ELF-1 (cell line): Measurements from ENCODE around the gene WDR72.

ENCODE experiments used
- DNase-seq: peaks from one replicate; pipeline ENCODE4 v3.0.0-alpha.2; 2016; ENCODE audit warnings: low read depth, low spot score

WDR72 gene

DNA sequence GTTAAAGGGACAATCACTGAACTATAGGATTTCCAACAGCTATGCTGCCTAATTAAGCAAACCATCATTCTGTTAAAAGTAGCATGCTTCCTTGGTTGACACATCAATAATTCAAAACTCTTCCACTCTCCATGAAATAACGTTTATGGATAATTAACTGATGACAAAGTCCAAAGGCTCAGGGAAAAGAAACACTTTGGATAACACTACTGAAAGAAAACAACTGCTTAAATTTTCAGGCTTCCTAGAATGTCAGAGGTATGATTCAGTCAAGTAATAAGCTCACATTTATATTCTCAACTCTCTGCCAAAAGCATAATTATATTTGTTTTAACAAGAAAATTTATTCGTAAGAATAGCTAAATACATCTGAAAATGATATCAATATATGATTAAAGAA is 49.6 kb downstream of the WDR72 start:
- no peak for DNase-seq

DNA sequence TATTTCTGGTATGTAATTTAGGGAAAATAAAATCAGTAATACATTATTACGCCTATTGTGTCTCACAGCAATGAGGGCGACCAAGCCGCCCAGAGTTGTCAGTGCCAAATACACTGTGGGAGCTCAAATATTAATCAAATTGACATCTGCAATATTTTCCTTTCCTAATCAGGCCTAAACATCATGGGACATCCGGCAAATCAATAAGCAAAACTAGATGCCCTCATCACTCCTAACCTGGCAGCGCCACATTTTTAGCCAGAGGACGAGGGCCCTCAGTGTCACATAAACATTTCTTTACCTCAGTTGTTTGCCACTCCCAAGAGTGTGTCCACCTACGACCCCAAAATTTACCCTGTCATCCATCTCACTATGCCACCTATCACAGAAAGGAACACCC is 64.1 kb downstream of the WDR72 start:
- DNase-seq = no peak

DNA sequence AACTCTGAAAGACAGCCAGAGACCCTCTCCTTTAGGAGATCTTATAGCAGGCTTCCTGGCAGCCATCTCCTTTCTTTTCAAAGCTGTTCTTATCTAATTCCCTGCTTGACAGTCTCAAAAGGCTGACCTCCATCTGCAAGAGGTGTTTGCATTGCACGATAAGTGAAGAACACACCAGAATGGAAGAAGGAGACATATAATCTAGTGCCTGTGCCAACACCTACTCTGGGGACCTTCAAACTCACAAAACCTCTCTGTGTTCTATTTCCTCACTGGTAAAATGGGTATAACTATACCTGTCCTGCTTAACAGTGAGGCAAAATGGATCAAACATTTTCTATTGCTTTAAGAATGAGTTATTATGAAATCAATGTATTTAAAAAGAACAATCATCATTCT is 65.0 kb downstream of the WDR72 start:
- DNase-seq = no peak

DNA sequence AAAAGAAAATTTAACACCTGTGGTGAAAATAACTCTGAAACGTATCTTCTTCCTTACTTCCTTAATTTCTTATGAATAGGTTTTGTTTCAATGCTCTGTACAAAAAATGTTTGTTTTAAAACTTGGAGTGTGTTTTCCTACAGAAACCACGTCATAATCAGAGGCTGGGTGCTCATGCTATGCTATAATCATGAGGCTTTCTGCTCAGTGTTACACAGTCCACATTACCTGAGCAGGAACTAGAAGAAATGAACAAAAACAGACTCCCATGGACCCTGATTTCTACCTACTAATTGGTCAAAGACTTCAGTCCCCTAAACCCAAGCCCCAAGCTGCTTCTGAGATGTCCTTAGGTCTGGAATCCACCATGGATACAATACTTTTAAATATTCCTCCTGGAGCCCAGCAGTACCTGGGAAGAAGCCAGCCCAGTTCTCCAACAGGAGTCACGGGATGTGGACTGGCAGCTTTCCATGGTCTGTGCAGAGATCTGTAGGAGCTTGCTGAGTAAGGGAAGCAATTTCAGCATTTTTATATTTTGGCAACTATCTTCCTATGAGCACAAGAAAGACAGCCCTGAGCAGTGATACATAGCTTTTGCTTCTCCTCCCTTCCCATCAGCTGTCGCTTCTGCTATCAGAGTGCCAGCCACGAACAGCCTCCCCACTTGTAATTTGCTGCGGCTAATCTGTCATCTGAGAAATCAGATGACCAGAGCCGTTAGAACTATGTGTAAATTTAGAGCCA is 65.6 kb downstream of the WDR72 start:
- DNase-seq = no peak

DNA sequence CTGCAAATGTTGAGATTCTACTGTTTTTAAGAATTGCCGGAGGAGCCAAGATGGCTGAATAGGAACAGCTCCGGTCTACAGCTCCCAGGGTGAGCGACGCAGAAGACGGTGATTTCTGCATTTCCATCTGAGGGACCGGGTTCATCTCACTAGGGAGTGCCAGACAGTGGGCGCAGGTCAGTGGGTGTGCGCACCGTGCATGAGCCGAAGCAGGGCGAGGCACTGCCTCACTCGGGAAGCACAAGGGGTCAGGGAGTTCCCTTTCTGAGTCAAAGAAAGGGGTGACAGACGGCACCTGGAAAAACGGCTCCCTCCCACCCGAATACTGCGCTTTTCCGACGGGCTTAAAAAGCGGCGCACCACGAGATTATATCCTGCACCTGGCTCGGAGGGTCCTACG is 75.3 kb downstream of the WDR72 start:
- peak; percentile 16 for DNase-seq

DNA sequence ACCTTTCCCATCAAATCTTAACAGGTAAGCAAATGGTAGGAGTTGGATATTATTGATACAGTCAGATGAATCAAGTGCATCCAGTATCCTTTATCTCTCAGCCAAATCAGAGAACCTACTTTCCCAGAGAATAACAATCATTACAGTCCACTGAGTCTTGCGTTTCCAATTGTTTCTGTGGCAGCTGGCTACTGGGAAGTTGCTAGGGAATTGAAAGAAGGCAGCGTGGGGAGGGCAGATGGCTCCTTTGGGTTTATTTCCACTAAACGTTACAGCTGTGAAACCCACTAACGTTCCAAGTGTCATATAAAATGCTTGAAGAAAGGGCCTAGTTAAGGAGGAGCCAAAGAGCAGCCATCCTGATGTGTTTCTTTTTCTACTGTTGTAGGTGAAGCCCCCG is 78.4 kb downstream of the WDR72 start:
- no peak for DNase-seq

DNA sequence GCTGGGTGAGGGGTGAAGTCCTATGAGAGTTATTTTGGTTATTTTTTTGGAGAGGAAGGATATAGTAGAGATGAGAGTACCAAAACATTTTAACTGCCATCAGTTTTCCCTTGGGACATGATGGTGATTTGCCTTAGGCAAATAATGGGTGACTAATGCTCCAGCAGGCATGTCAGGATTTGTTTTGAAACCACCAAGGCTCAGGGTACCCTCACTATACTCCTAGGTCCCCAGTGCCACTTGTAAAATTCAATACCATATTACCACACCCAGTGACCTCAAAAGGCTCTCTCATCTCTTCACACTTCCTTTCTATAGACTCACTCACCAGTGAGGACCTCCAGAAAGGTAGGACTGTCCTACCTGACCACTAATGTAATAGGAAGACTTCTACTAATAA is 83.6 kb downstream of the WDR72 start:
- no peak for DNase-seq

DNA sequence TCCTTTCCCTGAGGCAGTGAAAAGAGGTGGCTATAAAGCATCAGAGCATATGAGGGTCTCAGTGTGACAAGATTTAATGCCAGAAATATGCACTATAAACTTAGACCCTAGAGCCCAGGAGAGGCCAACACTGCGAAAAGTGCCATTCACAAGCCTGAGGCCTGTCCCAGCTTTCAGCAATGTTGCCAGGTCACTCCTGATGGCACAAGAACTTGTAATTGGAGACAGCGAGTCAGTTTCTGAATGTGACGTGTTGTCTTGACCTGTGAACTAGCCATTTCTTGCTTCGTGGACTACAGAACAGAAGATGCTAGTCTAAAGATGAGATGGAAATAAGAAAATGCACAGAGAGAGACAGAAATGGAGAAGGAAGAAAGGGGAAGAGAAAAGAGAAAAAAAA is 87.9 kb downstream of the WDR72 start:
- no peak for DNase-seq

DNA sequence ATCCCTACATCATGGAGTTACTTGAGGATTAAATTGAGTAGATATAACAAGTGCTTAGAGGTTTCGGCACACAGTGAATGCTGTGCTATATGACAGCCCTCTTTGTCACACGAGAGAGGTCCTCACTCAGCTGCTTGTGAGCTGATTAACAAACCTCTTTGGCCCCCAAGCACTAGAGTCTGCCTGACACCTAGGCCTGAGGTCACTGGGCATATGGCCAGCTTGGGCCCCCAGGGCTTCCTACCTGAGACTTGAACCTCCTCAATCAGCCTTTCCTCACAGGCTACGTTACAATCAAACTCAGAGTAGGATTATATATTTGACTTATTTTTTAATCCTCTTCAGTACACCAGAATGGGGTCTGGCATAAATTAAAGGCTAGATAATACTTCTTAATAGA is 88.8 kb downstream of the WDR72 start:
- DNase-seq = no peak

DNA sequence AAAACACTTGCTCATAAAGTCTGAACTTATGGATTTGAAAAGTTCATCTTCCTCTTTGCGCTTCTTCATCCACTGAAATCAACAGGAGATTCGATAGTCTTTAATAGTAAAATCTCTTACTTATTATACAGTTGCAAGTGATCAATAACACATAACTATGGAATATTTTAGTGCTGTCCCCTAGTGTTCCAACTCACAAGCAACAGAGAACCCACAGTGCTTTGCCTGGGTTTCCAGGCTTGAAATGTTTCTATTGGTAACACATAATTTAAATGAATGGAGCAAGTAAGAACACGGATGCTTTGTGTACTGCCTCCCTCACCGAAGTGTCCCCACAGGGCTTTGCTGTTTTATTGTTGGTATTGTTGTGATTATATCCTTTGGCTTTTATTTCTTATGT is 93.5 kb downstream of the WDR72 start:
- no peak for DNase-seq

DNA sequence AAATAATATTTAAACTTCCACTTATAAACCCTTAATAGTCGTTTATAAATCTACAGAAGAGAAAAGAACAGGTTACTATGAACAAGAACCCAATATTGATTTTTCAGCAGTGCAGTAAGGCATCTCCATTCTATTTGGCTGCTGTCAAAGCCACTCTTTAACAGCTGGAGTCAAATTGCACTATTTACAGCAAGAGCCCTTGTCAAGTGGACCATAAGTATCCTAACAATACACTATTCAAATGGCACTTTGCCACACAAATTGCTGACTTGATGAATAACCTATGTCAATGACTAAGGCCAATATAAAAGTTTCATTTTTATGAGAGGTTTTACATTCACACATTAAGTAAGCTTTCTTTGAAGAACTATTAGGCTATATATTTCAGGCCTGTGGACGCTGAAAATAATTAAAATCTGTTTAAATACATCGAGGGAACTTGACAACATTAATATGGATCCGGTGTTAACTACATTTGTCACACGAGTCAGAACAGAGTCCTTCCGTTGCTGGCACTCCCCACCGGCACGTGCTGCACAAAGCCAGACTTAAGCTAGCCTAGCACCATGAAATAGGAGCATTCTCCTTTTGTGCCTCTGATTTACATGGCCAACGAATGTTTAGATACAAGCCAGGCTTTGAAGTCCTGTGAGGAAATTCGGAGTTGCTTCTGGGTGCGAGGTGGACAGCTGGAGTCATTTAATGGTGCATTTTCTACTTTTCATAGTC is 100.5 kb downstream of the WDR72 start:
- DNase-seq = peak; percentile 13

DNA sequence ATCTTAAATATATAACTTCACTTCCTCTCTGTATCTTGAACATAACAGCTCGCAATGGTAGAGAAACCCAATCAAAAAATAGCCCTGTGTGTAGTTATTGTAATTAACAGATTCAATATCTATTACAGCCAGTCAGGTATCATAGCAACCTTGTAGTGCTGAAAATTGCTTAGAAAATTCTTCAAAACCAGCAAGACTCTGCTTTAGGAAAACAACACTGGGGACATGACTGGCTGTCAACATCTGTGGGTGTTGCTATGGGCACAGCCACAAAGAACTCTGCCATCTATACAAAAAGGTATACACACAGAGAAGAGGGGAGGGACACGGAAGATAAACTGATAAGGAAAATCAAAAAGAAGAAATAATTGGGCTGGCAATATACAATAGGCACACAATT is 101.2 kb downstream of the WDR72 start:
- no peak for DNase-seq

DNA sequence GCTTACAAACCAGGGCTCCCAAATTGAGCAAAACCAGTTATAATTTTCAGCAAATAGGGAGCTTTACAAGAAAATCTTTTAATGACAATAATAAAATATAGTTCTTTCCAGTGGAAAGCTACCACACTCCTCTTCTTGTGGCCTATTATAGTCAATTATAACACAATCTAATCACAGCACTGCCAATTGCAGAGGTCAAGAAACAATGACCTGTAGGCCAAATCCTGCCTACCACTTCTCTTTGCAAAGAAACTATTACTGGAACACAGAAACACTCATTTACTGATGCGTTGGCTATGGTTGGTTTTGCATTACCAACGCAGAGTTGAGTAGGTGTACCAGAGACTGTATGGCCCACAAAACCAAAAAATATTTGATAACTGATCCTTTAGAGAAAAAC is 110.5 kb downstream of the WDR72 start:
- no peak for DNase-seq

DNA sequence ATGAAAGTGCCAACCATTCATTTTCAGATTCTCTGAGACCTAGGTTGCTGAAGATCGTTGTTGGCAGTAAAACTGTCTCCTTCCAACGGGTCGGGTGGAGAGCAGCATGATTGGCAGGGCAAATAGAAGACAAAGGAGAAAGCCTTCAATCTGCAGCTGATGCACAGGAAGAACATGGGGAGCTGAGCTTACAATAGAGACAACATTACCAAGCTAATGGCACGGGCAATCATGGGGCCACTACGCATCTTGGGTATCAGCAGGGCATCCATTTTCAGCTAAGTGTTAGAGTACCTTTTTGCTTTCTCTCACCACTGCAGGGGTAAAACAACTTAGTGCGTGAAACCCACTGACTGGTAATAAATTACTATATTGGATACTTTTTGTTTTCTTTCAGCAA is 114.8 kb downstream of the WDR72 start:
- no peak for DNase-seq

DNA sequence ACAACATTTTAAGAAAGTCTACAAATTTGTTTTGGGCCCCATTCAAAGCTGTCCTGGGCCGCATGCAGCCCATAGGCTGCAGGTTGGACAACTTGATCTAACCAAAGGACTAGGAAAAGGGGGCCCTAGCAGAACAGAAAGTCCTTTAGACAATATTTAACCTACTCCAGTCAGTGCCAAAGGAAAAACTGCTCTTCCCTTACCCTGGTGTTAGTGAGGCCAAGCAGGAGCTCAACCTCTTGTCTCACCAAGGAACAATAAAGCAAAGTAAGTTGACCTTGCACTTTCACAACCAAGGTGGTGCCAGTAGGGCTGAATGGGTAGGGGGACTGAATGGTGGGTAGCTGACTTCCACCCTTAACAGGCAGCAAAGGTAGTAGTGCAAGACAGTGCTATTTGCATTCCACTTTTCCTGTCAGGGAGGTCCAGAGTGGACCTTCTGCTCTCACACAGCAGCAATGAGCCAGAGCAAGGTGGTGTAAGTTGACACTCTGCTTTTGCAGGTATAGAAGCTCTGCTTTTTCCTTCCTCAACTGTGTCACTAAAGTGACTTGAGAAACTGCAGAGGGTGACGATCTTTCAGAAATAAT is 124.9 kb downstream of the WDR72 start:
- no peak for DNase-seq

DNA sequence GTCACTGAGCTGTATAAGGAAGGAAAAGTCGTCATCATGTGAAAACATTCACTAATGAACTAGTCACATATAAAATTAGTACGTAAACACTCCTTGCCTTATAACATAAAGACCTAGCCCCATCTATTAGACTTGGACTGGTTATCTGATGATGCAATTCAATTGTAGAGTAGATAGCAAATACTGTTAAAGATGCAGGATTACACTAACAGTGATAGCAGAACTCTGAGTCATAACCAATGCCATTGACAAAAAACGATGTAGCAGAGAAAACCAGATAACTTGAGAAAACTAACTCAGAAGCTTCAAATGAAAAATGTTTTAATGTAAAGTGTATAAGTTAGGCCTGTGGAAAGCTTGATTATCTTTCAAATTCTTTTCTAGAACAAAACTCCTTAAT is 132.2 kb downstream of the WDR72 start:
- no peak for DNase-seq

DNA sequence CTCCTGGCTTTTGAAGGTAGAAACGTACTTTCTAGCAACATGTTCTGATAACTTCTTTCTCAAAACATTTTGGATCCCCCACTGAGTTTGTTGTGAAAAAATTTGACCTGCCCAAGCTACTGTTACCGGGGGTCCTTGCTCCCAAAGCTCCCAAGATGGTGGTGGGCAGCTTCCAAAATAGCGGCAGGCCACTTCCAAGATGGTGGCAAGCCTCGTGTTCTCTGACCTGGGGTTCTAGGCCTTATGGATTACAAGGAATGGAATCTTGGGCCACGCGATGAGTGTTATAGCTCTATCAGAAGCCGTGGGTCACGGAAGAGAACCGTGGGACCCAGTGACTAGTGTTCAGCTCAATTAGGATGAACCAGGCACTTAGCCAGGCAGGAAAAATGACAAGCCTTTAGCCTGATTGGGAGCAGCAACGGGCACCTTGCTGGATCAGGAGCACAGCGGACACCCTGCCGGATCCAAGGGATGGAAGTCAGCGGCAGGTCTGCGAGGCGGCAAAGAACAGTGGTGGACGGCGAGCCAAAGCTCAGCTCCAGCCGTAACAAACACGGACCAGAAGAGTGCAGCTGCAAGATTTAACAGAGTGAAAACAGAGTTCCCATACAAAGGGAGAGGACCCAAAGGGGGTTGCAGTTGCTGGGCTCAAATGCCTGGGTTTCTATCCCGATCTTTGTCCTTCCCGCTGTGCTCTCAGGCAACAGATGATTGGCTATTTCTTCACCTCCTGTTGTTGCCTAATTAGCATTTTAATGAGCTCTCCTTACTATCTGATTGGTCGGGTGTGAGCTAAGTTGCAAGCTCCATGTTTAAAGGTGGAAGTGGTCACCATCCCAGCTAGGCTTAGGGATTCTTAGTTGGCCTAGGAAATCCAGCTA is 133.3 kb downstream of the WDR72 start:
- peak; percentile 3 for DNase-seq

DNA sequence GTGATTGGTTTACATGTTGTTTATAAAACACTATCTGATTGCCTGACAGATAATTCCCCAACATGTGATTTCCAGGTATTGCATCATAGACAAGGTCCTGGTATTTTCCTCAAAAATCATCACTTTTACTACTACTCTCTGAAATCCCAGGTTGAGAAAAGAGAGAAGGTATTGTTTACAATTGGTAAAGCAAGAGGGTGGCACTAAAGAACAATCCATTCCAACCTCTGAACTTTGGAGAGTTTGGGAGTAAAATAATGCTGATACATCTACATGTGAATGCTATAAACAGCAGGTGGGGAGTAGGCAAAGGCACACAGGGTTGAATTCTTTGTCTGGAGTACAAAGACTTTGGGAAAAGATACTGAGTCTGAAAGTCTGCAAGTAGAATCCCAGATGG is 134.2 kb downstream of the WDR72 start:
- peak; percentile 63 for DNase-seq

DNA sequence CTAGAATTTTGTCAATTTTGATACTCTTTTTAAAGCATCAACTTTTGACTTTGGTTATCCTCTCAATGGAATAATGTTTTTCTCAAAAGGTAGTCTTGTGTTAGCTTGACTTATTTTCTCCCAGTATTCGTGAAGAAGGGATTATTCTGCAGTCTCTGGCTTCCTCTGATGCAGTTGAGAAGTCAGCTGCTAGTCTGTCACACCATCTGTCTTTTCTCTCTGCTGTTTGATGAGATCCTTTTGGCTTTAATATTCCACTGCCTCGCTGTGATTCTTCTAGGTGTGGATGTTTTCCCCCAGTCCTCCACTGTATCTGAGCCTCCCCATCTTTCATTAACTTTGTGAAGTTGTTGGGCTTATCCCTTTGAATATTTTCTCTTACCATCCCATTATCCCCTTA is 141.0 kb downstream of the WDR72 start:
- no peak for DNase-seq

DNA sequence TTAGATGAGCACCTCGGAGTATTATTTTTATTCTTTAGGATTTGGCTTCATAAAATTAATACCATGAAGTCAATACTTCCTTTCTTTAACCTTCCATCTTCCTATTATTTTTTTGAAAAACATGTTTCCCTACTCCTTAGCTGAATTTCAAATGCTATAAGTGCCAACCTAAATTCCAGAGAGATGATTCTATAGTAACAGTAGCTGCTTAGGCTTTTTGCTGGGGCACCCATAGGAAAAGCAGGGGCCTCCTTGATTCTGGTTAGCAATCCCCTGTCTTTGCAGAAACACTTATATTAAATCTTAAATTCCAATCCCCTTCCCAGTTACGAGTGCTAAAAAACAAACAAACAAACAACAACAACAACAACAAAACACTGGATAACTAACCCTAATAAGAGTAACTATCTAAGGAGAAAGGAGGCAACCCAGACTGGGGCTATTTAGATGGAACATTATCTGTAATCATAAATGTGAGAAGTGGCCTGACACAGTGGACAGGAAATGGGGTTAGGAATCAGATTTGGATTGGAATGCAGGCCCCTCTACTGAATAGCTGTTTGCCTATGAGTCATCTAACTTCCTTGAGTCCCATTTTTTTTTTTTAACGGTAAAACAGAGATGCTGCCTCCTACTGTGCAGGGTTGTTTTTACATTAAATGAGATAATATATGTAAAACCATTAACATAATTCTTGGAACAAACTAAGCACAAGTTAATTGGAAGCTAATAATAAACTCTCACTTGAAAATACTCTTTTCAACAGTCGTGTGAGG is 148.1 kb downstream of the WDR72 start:
- peak; percentile 8 for DNase-seq

DNA sequence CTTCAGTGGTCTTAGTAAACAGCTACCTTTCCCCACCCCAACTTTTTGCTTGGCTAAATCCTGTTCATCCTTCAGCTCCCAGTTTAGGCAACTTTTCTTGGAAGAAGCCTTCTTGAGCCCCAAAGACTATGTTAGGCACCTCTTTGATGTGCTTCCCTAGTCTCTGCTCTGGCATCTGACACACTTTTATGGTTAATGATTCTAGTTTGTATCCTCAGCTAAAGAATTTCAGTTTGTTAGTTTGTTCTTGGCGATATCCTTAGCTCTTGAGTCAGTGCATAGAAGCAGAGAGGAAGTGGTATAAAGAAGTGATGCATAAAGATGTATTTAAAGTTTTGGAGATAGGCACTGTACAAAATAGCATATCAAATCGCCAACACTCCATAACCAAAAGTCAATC is 168.4 kb downstream of the WDR72 start:
- DNase-seq = no peak
